Measurements from ENCODE around the gene SDC3.

Gene SDC3

GRCh38 chr1:30894508-30894973 lies 14.0 kb downstream of the SDC3 start:
- TF ChIP-seq CTCF (IDR thresholded peaks at IDR 0.05; ENCODE audit: control insufficient read depth, extremely low read depth, insufficient read depth): no peak
- no peak overlapping the region for H3K4me3 ChIP-seq (ENCODE audit: low read depth, low read length)
- no peak for DNase-seq (ENCODE audit: low read depth)

- no peak for DNase-seq (ENCODE audit: low read depth)
- H3K4me3 ChIP-seq (ENCODE audit: low read depth, low read length): no peak overlapping the region
- no peak for TF ChIP-seq CTCF (IDR thresholded peaks at IDR 0.05; ENCODE audit: control insufficient read depth, extremely low read depth, insufficient read depth)
Measured at GRCh38 chr1:30893776-30894507, 14.6 kb downstream of the SDC3 start.

GRCh38 chr1:30892671-30893073 lies 15.9 kb downstream of the SDC3 start:
- DNase-seq (ENCODE audit: low read depth): no peak
- H3K4me3 ChIP-seq (ENCODE audit: low read depth, low read length): no peak overlapping the region
- no peak for TF ChIP-seq CTCF (IDR thresholded peaks at IDR 0.05; ENCODE audit: control insufficient read depth, extremely low read depth, insufficient read depth)

- no peak for TF ChIP-seq CTCF (IDR thresholded peaks at IDR 0.05; ENCODE audit: control insufficient read depth, extremely low read depth, insufficient read depth)
- no peak overlapping the region for H3K4me3 ChIP-seq (ENCODE audit: low read depth, low read length)
- DNase-seq (ENCODE audit: low read depth): no peak
Measured at GRCh38 chr1:30891227-30891552, 17.4 kb downstream of the SDC3 start.

- no peak for TF ChIP-seq CTCF (IDR thresholded peaks at IDR 0.05; ENCODE audit: control insufficient read depth, extremely low read depth, insufficient read depth)
- no peak overlapping the region for H3K4me3 ChIP-seq (ENCODE audit: low read depth, low read length)
- DNase-seq (ENCODE audit: low read depth): no peak
Measured at GRCh38 chr1:30890502-30891226, 17.9 kb downstream of the SDC3 start.

- no peak for TF ChIP-seq CTCF (IDR thresholded peaks at IDR 0.05; ENCODE audit: control insufficient read depth, extremely low read depth, insufficient read depth)
- DNase-seq (ENCODE audit: low read depth): no peak
- no peak overlapping the region for H3K4me3 ChIP-seq (ENCODE audit: low read depth, low read length)
Measured at GRCh38 chr1:30889511-30889910, 19.0 kb downstream of the SDC3 start.
